Stimulated activated CD4-positive, alpha-beta T cell treated with anti-CD3 and anti-CD28 coated beads, Interleukin-2, amount 100 ng/mL, for 4 hours (primary cell): ENCODE data around the gene FKBP3.
"Not testable (repeated sequence)": the region's sequence is repeated elsewhere in the genome, so short reads cannot be mapped to it uniquely, and the experiment has no call there.

Source experiments
- DNase-seq: peaks from one replicate; pipeline ENCODE4 v3.0.0-alpha.2; 2020; ENCODE audit warnings: low read depth

The FKBP3 gene

DNA sequence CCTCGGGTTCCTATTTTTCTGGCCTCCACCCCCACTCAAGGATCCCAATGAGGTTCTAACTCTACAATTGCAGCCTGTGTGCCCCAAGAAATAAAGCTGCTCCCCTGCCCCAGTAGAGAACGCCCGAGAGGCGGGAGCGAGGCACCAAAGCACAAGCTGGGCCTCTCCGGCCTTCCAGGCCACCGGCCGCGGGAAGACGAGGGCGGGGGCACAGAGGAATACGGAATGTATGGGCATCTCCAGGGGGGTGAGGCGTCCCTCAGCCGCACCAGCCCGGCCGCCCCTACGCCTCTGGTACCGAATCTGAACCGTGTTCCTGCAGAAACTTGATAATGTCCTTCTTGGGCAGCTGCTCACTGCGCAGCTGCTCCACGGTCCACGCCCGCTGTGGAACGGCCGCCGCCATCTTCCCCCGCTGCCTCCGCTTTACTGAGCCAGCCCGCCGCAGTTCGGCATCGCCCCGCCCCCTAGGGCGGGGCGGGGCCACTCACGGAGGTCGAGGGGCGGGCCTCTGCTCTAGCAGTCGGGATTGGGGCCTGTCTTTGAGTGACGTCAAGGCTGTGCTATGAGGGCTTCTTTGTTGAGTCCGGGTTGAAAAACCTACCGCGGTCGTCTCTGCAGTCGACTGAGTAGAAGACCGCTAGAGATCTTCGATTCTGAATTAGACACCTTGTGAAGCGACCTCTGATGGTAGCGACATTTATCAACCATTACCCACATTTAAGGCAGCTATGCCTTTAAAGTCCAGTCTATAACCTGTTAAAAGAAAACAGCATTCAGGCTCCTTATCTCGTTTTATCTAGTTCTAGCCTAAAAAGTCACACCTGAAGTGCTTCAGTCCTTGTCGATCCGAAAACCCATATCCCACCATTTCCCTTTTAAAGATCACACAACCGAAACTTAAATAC is at the start of gene FKBP3:
Gene FKBP3, minus strand, starts transcription at position 431 of the 908 bp plus-strand sequence. Its CDS starts 25 bp downstream, at position 406.
- DNase-seq: peak; percentile 96

DNA sequence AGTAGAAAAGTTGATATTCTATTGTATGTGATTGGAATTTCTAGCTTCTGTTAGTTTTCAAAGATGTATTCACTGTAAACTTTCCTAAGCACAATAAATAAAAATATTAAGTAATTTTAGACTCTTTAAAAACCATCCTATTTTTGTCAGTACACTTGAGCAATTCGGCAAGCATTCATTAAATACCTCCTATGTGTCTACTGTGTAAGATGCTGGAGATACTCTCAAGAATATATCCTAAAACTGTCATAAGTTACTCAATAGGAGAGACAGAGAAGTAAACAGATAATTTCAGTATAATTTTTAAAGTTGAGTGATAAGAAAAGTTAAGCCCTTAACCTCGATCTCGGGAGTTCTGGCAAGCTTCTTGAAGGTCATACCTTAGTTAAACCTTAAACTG is 47.5 kb upstream of the FKBP3 start:
- DNase-seq: no peak

DNA sequence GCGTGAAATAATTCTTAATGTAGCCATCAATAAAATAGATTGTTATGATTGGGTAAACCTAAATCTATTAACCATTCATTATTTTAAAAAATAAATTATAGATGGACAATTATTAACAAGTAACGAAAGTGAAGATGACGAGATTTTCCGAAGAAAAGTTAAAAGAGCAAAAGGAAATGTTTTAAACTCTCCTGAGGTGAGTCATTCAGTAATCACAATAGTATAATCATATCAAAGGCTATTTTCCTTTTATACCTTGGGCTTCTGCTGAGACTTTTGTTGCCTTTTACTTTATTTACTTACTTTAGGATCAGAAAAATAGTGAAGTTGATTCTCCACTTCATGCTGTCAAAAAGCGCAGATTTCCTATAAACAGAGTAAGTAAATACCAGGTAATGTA is 47.0 kb upstream of the FKBP3 start:
- DNase-seq: no peak

DNA sequence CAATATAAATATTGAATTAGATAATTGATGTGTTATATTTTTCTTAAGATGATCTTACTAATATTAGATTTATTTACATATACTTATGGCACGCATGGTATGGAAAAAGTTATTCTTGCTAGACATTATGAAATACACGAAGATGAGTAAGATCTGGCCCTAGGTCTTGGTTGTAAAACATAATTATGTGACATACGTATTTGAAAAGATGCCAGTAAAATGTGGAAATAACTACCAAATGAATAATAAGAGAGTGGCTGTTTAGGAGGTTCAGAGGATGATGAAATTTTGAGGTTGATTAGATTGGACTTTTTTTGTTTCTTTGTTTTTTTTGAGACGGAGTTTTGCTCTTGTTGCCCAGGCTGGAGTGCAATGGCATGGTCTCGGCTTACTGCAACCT is 42.8 kb upstream of the FKBP3 start:
- DNase-seq: no peak

DNA sequence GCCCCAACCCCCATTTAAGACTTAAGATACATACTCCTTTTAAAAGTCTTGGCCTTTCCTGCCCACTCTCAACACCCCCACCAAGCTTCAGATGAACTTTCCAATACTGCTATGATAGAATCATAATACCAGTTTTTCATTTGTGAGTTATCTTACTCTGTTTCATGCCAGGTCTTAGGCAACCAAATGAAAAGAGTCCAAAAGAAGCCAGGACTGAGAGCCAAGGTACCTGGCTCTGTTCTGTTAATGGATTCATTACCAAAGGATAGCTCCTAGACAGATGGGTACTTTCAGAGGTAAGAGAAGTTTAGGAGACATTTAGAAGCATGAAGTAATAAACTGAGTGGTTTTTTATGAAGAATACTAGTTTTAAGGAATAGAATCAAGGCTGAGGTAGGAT is 35.6 kb upstream of the FKBP3 start:
- DNase-seq: no peak

GRCh38 chr14:45156067-45156466 is 21.8 kb upstream of the FKBP3 start:
- DNase-seq: no peak

DNA sequence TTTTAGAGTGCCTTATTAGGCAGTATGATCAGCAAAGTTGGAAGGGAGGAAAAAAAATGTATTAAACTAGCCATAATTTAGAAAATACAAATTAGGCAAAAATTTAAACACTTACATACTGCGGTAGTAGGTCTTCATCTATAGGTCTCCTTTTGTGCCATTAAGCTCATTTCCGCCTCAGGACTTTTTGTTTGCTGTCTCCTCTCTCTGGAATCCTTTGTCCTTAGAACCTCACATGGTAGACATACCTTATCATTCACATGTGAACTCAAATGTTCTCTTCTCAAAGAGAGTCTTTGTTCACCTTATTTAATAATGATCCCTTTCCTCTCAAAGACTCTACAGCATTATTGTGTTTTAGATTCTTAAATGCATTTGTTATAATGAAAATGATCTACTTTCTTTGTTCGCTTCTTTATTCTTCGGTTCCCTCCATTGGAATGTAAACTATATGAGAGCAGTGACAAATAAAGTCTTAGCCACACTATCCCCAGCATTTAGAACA is 16.2 kb upstream of the FKBP3 start:
- no peak for DNase-seq

DNA sequence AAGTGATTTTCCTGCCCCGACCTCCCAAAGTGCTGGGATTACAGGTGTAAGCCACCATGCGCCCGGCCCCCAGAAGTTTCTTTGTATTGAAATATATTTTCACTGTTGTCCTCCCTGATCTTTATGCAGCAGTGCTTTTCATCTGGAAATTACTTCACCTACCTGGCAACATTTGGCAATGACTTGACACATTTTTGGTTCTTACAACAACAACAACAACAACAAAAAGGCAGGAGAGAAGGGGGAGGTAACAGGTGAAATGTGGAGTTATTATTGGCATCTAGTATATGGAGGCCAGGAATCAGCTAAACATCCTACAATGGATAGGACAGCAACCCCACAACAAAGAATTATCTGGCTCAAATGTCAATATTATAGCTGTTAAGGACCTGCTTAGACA is 15.3 kb upstream of the FKBP3 start:
- DNase-seq: no peak

DNA sequence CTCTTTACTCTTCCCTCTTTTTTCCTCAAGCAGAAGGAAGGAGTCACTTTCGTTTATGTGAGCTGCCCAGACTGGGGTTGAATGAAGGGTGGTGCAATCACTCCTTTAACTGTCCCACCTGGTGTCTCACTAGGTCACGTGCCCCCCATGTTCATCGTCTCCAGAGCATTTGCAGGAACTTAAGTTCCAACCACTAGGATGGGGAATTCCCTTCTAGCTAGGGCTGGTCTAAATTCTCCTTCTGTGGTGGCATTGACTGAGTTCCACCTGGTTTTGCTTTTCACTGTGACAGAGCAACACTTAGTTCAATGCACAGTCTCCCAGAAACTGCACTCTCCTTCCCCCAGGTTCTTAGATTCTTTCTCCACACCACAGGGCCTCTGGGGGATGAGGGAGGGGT is 10.9 kb upstream of the FKBP3 start:
- DNase-seq: no peak

GRCh38 chr14:45144658-45145057 is 10.4 kb upstream of the FKBP3 start:
- DNase-seq: no peak

DNA sequence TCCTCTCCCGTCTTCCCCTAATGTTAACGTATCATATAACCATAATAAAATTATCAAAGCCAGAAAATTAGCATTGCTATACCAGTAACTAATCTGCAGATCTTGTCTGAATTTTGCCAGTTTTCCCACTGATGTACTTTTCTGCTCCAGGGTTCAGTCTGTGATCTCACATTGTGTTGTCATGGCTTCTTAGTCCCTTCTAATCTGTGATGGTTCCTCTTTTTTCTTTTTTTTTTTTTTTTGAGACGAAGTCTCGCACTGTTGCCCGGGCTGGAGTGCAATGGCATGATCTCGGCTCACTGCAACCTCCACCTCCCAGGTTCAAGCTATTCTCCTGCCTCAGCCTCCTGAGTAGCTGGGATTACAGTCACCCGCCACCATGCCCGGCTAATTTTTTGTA is 7.8 kb upstream of the FKBP3 start:
- not testable (repeated sequence) for DNase-seq

DNA sequence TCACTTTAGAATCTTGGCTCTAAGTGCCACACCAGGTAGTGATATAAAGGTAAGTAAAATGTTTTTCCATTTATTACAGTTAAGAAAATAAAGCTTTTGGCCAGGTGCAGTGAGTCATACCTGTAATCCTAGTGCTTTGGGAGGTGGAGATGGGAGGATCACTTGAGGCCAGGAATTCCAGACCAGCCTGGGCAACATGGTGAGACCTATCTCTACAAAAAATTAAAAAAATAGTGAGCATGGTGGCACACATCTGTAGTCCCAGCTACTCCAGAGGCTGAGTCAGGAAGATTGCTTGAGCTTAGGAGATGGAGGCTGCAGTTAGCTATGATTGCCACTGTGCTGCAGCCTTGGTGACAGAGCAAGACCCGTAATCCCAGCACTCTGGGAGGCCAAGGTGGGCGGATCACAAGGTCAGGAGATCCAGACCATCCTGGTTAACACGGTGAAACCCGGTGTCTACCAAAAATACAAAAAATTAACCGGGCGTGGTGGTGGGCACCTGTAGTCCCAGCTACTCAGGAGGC is 6.4 kb upstream of the FKBP3 start:
- DNase-seq: no peak

GRCh38 chr14:45136399-45136798 is 2.1 kb upstream of the FKBP3 start:
- no peak for DNase-seq

DNA sequence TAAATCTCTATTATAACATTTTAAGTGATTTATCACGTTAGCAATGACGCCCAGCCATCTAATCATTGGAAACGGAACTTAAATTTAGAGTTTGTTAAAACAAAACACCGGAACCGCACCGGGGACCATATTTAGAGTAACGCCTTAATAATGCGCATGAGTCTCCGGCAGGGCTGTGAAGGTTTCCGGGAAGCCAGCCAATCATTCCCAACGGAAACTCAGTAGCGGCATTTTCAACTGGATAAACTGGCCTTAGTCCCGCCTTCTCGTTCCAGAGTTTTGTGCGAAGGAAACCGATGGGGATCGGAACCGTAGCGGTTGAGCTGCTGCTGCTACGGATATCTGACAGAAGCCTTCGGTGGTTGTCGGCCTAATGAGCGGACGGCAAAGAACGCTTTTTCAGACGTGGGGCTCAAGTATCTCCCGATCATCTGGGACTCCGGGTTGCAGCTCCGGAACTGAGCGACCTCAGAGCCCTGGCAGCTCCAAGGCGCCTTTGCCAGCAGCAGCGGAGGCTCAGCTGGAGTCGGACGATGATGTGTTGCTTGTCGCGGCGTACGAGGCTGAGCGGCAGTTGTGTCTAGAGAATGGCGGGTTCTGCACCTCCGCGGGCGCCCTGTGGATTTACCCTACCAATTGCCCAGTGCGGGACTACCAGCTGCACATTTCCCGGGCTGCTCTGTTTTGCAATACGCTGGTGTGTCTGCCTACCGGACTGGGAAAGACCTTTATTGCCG is 1.5 kb upstream of the FKBP3 start, which contains the start of gene FANCM:
Gene FANCM, plus strand, starts transcription at position 272 of the 737 bp plus-strand sequence. Its CDS starts 102 bp downstream, at position 374.
- peak; percentile 74 for DNase-seq

DNA sequence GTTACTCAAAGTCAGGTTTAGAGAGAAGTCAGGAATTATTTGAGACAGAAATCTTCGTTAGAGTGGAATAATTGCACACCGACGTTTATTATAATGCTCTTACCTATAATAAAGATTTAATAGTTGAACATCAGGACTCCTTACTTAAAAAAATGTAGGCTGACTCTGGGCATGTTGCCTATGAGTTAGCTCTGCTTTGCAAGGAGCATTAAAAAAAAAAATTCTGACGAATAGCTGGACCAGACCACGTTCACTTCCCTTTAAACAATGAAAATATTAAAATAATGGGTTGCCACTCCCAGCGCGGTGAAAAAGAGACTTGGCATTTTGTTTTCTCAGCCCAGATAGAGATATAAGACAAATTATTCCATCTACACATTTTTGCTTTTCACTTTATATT is 875 bp upstream of the FKBP3 start:
- DNase-seq: no peak

DNA sequence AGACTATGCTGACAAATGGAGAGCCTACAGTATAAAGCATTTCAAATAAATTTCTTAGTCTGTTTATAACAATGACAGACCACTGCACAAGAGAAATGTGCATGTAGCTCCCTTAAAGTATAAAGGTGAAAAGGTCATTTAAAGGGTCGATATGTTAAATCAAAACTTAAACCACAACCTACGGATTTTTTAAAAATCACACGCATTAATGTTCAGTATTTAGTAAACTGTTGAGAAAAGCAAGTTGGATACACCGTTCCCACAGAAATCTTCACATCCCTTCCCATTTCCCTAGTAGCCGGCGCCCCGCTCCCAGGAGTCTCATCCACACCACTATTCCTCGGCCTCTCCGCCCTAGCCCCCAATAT is 614 bp downstream of the FKBP3 start:
- DNase-seq: no peak

GRCh38 chr14:45128963-45129629 is 5.2 kb downstream of the FKBP3 start:
- no peak for DNase-seq

DNA sequence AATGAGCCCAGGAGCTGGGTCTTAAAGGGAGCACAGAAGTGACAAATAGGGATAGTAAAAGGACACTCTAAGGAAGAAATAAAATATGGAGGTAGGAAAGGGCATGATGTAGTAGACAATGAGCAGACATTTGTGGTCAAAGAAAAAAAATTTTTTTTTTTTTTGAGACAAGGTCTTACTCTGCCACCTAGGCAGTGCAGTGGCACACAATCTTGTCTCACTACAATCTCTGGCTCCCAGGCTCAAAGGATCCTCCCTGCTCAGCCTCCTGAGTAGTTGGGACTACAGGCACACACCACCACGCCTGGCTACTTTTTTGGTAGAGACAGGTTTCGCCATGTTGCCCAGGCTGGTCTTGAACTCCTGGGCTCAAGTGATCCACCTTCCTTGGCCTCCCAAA is 8.5 kb downstream of the FKBP3 start:
- DNase-seq: no peak

GRCh38 chr14:45123271-45123670 is 11.0 kb downstream of the FKBP3 start:
- DNase-seq: no peak

DNA sequence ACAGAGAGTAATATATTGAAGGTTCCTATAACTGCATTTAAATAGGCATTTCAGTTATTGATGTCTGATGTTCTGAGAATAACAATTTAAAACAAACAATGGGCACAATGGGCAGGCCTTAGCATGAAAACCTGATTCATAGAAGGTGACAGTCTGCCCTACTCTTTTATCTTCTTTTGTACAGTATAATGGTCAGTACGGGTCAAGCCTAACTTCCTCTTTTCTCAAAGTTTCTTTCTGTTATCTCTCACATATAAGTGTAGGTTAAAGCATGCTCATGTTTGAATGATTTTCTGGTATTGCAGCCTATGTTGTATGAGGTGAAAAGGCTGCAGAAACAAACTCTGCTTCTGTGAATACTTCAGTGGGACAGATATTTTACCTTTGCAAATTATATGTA is 14.2 kb downstream of the FKBP3 start:
- DNase-seq: no peak

- no peak for DNase-seq
These were observed 15.7 kb downstream of the FKBP3 start for GRCh38 chr14:45118594-45118993.

GRCh38 chr14:45114327-45114726 is 20.0 kb downstream of the FKBP3 start:
- no peak for DNase-seq
